ENCODE results near the gene MLF2. TPM values are rescaled to one million over a fixed set of nuclear protein-coding genes. Genes with fewer than 3 reads are reported as not detected.
A peak's percentile ranks its signal among the peaks of the same experiment; 100 is the strongest.

Gene MLF2
- total and polyA plus RNA-seq, 8 donors, result 9.3 to 296 (median 152) TPM

GRCh38 chr12:6770600-6770999 is 17.7 kb upstream of the MLF2 start:
- H3K27me3 ChIP-seq, result peaks cover 0 to 29% (median 13%) of the 10 kb centered on the region in 3 donors
- 86 to 92% (median 89%) methylated on average over 10 of the region's 10 CpGs for WGBS, 5 donors
- H3K36me3 ChIP-seq, result peaks cover 12 to 23% (median 19%) of the 10 kb centered on the region in 4 donors
- DNase-seq, result no peak
- H3K27ac ChIP-seq, result peak overlapping the region in 4 of 5 donors; percentile 7 to 96 (median 23)
- H3K4me3 ChIP-seq, result no peak overlapping the region
- no peaks in the 10 kb centered on the region for H3K9me3 ChIP-seq
- no peak for TF ChIP-seq POLR2A (IDR thresholded peaks at IDR 0.05)
- TF ChIP-seq EP300 (IDR thresholded peaks at IDR 0.05), result no peak
- no peak for TF ChIP-seq CTCF (IDR thresholded peaks at IDR 0.05)
- no peak for TF ChIP-seq POLR2AphosphoS5 (IDR thresholded peaks at IDR 0.05)
- H3K4me1 ChIP-seq, result peaks cover 49 to 92% (median 84%) of the 10 kb centered on the region in 4 donors
- intact Hi-C loops (cut with DNase I; ENCODE audit: low total_unique reads), result no loop called here

- intact Hi-C loops (cut with DNase I; ENCODE audit: low total_unique reads), result no loop called here
- no peaks in the 10 kb centered on the region for H3K9me3 ChIP-seq
- no peak overlapping the region for H3K4me3 ChIP-seq
- H3K4me1 ChIP-seq, result peaks cover 52 to 92% (median 85%) of the 10 kb centered on the region in 4 donors
- peak overlapping the region in 3 of 5 donors; percentile 23 to 96 (median 23) for H3K27ac ChIP-seq
- 75 to 91% (median 84%) methylated on average over 12 of the region's 12 CpGs for WGBS, 5 donors
- peaks cover 12 to 23% (median 19%) of the 10 kb centered on the region in 4 donors for H3K36me3 ChIP-seq
- peaks cover 0 to 29% (median 13%) of the 10 kb centered on the region in 3 donors for H3K27me3 ChIP-seq
- DNase-seq, result no peak
- no peak for TF ChIP-seq POLR2AphosphoS5 (IDR thresholded peaks at IDR 0.05)
- TF ChIP-seq POLR2A (IDR thresholded peaks at IDR 0.05), result no peak
- no peak for TF ChIP-seq CTCF (IDR thresholded peaks at IDR 0.05)
- TF ChIP-seq EP300 (IDR thresholded peaks at IDR 0.05), result no peak
Observed at GRCh38 chr12:6770094-6770493, 17.2 kb upstream of the MLF2 start.

- 62 to 75% (median 68%) methylated on average over 3 to 4 of the region's 4 CpGs for WGBS, 5 donors
- no peak overlapping the region for H3K4me3 ChIP-seq
- peak overlapping the region in 3 of 5 donors; percentile 23 to 96 (median 23) for H3K27ac ChIP-seq
- H3K4me1 ChIP-seq, result peaks cover 54 to 92% (median 85%) of the 10 kb centered on the region in 4 donors
- no peak for DNase-seq
- intact Hi-C loops (cut with DNase I; ENCODE audit: low total_unique reads), result no loop called here
- peaks cover 0 to 28% (median 13%) of the 10 kb centered on the region in 3 donors for H3K27me3 ChIP-seq
- H3K36me3 ChIP-seq, result peaks cover 12 to 23% (median 19%) of the 10 kb centered on the region in 4 donors
- H3K9me3 ChIP-seq, result no peaks in the 10 kb centered on the region
- TF ChIP-seq CTCF (IDR thresholded peaks at IDR 0.05) (no peak), POLR2A (IDR thresholded peaks at IDR 0.05) (no peak), EP300 (IDR thresholded peaks at IDR 0.05) (no peak), POLR2AphosphoS5 (IDR thresholded peaks at IDR 0.05) (no peak)
Observed at GRCh38 chr12:6769666-6770065, 16.7 kb upstream of the MLF2 start.

GRCh38 chr12:6768990-6769389 is 16.0 kb upstream of the MLF2 start:
- Histone ChIP-seq H3K9me3 (no peaks in the 10 kb centered on the region), H3K27ac (peak overlapping the region in 3 of 5 donors; percentile 91 to 96 (median 96)), H3K4me3 (peak overlapping the region; percentile 63 to 78 (median 78)), H3K27me3 (peaks cover 0 to 21% (median 10%) of the 10 kb centered on the region in 3 donors), H3K4me1 (peaks cover 54 to 92% (median 85%) of the 10 kb centered on the region in 4 donors), H3K36me3 (peaks cover 12 to 23% (median 19%) of the 10 kb centered on the region in 4 donors)
- TF ChIP-seq POLR2AphosphoS5 (IDR thresholded peaks at IDR 0.05) (no peak), POLR2A (IDR thresholded peaks at IDR 0.05) (no peak)
- intact Hi-C loops (cut with DNase I; ENCODE audit: low total_unique reads), result no loop called here
- 46 to 61% (median 61%) methylated on average over 6 of the region's 6 CpGs for WGBS, 5 donors
- DNase-seq, result peak in 1 of 2 donors; percentile 83

GRCh38 chr12:6768437-6768914 is 15.5 kb upstream of the MLF2 start:
- Histone ChIP-seq H3K27me3 (peaks cover 0 to 16% (median 5%) of the 10 kb centered on the region in 3 donors), H3K4me3 (peak overlapping the region; percentile 63 to 78 (median 78)), H3K9me3 (no peaks in the 10 kb centered on the region), H3K27ac (peak overlapping the region in 4 of 5 donors; percentile 85 to 96 (median 94)), H3K4me1 (peaks cover 54 to 92% (median 85%) of the 10 kb centered on the region in 4 donors), H3K36me3 (peaks cover 12 to 23% (median 19%) of the 10 kb centered on the region in 4 donors)
- TF ChIP-seq POLR2A (IDR thresholded peaks at IDR 0.05) (no peak), CTCF (IDR thresholded peaks at IDR 0.05) (no peak), POLR2AphosphoS5 (IDR thresholded peaks at IDR 0.05) (no peak), EP300 (IDR thresholded peaks at IDR 0.05) (no peak)
- DNase-seq, result peak in 1 of 2 donors; percentile 40
- intact Hi-C loops (cut with DNase I; ENCODE audit: low total_unique reads), result no loop called here
- 47 to 56% (median 53%) methylated on average over 6 of the region's 6 CpGs for WGBS, 5 donors

All from stomach (tissue), 9 donors.